Renal pelvis (tissue), 4 donors: Measurements from ENCODE around the gene RPSA. TPM values are rescaled to one million over a fixed set of nuclear protein-coding genes. Genes with fewer than 3 reads are reported as not detected.
A peak's percentile ranks its signal among the peaks of the same experiment; 100 is the strongest.
"Not testable (repeated sequence)": the region's sequence is repeated elsewhere in the genome, so short reads cannot be mapped to it uniquely, and the experiment has no call there.

Experiments
- DNase-seq: peaks from one replicate; pipeline ENCODE4 v3.0.0-alpha.2; 2013
- polyA plus RNA-seq, 3 donors: library from polyadenylated mRNA; unstranded; fragments of 120-200 nt; gene quantifications; one replicate each; pipeline ENCODE4 v1.2.1, GENCODE V29; 2013; ENCODE audit not compliant: insufficient read length in 3 of 3

RPSA gene
- polyA plus RNA-seq, 3 donors, result 1,396 to 1,653 (median 1,593) TPM

- no peak for DNase-seq
These were observed 39.9 kb downstream of the RPSA start for GRCh38 chr3:39446444-39446843.

GRCh38 chr3:39447637-39448483 lies 41.3 kb downstream of the RPSA start:
- DNase-seq, result peak; percentile 90

GRCh38 chr3:39448506-39449233 lies 42.1 kb downstream of the RPSA start:
- no peak for DNase-seq

- no peak for DNase-seq
These were observed 43.3 kb downstream of the RPSA start for GRCh38 chr3:39449796-39450195.

- no peak for DNase-seq
These were observed 46.6 kb downstream of the RPSA start for GRCh38 chr3:39453134-39453533.

GRCh38 chr3:39453872-39454271 lies 47.4 kb downstream of the RPSA start:
- DNase-seq, result not testable (repeated sequence)

- no peak for DNase-seq
These were observed 48.2 kb downstream of the RPSA start for GRCh38 chr3:39454591-39455217.

- no peak for DNase-seq
These were observed 49.6 kb downstream of the RPSA start for GRCh38 chr3:39456159-39456558.

GRCh38 chr3:39457361-39457760 lies 50.8 kb downstream of the RPSA start:
- DNase-seq, result no peak

GRCh38 chr3:39458579-39458978 lies 52.1 kb downstream of the RPSA start:
- not testable (repeated sequence) for DNase-seq

GRCh38 chr3:39460677-39461076 lies 54.2 kb downstream of the RPSA start:
- DNase-seq, result no peak

Other genes with a start within 250 kb of the RPSA start
- under 1 TPM; 0.13 to 0.25 (median 0.15) TPM for gene XIRP1, start 214.1 kb upstream of the RPSA start, polyA plus RNA-seq
- 1 to 10 TPM; 3.4 to 5.8 (median 3.9) TPM for gene CX3CR1, start 126.7 kb upstream of the RPSA start, polyA plus RNA-seq
- not detected for gene CCR8, start 77.0 kb upstream of the RPSA start, polyA plus RNA-seq
- 10 to 100 TPM; 33.6 to 37.3 (median 36.2) TPM for gene SLC25A38, start 23.4 kb upstream of the RPSA start, polyA plus RNA-seq
- gene MOBP, start 61.0 kb downstream of the RPSA start, polyA plus RNA-seq, result under 1 TPM; 0.13 to 0.30 (median 0.14) TPM